Measurements from ENCODE around the gene CRYBG3.

CRYBG3 gene

DNA sequence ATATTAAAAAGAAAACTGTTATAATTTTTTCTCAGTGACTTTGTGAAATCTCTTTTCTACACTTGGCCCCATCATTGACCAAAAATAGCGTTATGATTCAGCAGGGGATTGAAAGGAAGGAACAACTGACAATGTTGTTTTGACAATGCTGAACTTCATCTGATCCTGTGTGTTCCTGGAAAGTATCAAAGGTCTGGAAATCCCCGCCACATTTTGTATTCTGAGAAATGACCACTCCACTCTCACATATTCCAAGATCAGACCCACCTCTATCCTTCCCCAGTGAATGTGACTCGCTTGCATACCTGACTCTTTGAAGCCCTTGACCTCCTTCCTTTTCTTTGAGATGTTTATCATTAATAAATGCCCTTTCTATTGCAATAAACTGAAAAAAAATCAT, 160.1 kb downstream of the CRYBG3 start:
- no peak for DNase-seq

DNA sequence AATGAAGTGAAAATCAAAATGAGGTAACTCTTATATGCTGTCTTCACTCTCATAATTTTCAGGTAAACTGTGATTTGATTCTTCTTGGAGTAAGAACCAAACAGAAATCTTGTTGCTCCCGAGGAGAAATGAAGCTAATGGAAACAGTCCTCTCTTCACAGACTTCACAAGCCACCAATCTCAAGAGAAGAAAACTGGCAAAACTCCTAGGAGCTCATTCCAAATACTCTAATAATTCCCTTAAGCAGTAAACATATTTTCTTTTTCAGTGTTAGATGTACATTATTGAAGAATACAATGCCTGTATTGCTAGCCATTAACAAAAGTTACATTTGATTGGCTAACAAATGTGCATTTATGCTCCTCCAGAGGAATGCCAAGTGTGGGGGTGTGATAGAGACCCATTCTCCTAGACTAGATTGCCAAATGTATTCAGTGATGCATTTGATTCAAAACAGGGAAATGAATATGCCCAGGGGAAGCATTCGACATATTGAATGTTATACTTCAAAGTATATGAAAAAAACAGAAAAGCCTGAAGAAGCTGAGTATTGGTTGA, 162.2 kb downstream of the CRYBG3 start:
- no peak for DNase-seq

DNA sequence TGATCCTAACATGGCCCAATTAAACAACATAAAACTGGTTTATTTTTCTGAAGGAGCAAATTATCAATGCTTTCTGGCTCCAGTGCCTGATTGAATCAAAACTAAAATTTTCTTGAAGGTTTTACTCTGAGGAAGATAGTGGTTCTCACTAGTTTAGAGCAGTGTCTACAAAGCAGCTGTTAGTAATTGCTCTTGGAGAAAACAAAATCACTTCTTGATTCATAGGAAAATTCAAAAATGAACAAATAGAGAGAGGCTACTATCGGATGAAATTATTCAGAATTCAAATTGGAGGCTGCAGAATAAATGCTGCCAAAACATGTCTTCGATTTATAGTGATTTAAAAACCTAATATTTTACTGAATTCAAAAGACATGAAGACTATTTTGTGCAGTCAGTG, 165.5 kb downstream of the CRYBG3 start:
- no peak for DNase-seq

DNA sequence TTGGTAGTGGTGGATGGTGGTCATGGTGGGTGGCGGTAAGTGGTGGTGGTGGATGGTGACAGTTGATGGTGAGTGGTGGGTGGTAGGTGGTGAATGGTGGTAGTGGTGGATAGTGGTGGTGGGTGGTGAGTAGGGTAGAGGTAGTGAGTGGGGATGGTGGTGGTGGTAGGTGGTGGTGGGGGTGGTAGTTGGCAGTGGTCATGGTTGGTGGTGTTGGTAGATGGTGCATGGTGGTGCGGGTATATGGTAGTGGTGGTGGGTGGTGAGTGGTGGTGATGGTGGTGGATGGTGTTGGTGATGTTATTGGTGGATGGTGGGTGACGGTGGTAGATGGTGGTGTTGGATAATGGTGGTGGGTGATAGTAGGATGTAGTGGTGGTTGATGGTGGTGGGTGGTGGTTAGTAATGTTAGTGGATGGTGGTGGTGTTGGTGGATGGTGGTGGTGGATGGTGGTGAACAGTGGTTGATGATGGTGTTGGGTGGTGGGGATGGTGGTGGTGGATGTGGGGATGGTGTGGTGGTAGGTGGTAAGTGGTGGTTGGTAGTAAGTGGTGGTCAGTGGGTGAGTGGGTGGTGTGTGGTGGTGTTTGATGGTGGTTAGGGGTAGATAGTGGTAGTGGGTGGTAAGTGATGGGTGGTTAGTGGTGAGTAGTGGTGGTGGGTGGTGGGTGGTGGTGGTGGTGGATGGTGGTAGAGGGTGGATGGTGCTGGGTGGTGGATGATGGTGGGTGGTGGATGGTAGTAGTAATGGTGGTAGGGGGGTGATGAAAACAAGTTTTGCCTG, 167.2 kb downstream of the CRYBG3 start:
- DNase-seq, result no peak

DNA sequence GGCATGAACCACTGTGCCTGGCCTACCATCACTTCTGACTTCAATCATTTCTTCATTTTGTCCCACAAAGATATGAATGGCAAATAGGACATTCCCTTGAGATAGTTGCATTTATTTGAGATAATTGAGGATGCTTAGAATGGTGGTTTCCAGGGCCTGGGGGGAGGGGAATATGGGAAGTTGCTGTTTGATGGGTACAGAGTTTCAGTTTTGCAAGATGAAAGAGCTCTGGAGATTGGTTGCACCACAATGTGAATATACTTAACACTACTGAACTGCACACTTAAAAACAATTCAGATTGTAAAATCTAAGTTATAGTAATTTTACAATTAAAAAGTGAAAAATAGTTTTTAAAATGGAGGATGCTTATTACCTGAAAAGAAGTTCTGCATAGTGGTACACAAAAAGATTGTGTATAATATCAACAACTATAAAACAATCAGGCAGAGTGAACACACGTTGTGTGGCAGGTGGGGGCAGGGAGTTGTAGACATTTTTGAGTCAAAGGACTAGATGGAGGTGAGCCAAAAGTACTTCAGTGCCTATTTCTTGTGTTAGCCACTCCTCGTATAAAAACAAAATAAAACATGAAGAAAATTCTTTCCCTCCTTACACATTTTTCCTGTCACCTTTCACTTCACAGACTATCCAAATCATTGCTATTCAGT, 168.9 kb downstream of the CRYBG3 start:
- no peak for DNase-seq

DNA sequence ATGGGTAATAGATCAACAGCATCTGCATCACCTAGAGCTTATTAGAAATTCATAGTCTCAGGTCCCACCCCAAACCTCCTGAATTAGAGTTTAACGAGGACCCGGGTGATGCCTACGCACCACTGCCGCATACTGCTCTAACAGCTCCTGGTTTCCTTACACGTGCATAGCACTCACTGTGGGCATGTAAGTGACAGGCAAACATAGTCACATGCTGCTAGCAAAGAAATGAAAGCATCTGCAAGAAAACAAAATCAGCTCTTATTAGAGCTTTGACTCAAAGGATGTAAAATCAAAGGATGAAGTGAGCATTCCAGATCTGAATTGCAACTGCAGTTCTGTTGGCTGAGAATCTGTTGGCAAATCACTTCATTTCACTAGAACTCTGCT, 169.5 kb downstream of the CRYBG3 start:
- DNase-seq, result no peak

DNA sequence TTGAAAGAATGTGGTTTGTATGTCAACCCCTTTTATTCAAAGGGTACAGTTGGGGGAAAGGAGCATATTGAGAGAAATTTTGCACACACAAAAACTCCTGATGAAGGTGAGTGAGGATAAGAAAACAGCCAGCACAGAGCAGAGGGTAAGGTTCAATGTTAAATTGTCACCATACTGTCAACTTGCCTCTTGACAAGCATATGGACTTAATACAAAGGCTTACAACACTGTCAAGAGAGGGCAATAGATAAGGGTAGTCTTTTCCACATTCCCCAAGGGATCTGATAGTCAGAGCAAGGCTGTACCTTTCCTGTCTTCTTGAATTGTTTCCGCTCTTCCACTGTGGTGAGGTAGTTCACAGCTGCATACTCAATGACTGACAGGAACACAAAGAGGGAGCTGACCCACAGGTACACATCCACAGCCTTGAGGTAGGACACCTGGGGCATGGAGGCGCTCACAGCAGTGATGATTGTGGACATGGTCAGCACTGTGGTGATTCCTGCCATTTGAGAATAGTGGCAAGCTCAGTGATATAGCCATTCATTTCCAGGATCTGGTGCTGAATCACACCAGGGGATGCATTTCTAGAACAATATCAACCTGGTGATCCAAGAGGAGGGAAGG, 170.8 kb downstream of the CRYBG3 start:
- no peak for DNase-seq

DNA sequence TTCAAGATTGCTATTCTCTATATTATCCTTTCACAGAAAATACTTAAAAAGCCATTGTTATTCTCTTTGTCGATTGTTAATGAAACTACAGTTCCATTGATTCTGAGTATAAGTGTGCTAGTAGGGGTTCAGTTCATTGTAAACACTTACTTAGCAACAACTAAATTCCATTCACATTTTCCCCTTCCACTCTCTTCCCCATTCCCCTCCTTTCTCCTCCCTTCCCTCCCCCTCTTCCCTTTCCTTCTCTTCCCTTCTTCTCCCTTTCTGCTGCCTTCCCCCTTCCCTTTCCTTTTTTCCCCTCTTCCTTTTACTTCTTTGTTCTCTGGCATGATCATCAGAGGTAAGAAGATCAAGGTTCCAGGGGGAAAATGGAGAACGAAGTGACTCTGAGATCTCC, 171.7 kb downstream of the CRYBG3 start:
- DNase-seq, result no peak

DNA sequence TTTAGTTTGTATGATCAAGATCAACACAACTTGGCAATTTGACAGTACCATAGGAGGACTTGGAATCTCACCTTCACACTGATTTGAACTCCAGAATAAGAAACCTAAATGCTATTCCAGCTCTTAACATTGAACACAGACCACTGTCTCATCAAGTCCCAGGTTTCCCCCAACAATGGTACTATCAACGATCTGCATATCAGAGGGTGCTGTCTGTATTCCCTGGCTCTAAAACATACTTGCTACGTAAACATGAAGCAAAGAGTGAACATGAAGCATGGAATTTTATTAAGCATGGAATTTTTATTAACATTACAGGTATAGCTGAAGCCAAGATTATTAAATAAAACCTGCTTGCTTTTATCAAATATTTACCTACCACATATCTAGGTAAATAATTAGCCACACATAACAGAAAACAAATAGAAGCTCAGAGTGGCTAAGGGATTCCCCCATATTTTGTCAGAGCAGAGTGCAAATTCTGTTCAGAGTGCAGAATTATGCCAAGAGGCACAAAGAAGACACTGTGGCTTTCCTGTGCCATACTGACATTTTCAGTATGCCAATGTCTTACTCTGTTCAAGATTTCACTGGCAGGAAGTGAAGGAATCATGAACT, 172.6 kb downstream of the CRYBG3 start:
- no peak for DNase-seq
